ENCODE results near the gene FAM135A. TPM values are rescaled to one million over a fixed set of nuclear protein-coding genes. Genes with fewer than 3 reads are reported as not detected.

The FAM135A gene
- total and polyA plus RNA-seq, 9 of the 15 experiments (the other 6 are each of a cell fraction or from before 2014, with no cell fraction given) = 7.4 to 32.9 (median 19.2) TPM

DNA sequence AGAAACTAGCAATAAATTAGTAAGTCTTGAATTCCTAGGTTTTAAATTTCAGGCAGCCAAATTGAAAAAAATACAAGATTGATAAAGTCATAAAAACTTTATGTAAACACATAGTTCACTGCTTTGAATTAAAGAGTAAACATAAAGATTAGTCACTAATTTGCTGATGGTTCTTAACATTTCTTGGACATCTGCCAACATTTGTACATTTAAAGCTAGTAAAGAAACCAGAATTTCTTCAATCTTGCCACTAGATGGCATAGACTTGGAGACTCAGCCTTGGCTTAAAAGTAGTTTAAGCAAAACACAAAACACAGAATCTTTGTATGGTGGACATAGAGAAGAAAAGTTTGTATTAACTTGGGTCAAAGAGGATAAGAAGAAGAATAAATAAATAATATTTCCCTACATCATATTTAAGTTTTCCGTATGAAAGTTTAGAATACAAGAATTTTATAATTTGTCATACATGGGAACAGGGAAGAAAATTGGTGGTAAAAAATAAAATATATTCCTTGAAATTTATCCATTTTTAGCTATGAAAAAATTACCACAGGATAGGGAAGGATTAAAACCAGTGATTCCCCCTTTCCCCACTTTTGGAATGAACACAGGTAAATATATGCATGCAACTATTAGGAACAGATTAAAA is 41.7 kb upstream of the FAM135A start (continued):
- TF ChIP-seq, protein P1, sequence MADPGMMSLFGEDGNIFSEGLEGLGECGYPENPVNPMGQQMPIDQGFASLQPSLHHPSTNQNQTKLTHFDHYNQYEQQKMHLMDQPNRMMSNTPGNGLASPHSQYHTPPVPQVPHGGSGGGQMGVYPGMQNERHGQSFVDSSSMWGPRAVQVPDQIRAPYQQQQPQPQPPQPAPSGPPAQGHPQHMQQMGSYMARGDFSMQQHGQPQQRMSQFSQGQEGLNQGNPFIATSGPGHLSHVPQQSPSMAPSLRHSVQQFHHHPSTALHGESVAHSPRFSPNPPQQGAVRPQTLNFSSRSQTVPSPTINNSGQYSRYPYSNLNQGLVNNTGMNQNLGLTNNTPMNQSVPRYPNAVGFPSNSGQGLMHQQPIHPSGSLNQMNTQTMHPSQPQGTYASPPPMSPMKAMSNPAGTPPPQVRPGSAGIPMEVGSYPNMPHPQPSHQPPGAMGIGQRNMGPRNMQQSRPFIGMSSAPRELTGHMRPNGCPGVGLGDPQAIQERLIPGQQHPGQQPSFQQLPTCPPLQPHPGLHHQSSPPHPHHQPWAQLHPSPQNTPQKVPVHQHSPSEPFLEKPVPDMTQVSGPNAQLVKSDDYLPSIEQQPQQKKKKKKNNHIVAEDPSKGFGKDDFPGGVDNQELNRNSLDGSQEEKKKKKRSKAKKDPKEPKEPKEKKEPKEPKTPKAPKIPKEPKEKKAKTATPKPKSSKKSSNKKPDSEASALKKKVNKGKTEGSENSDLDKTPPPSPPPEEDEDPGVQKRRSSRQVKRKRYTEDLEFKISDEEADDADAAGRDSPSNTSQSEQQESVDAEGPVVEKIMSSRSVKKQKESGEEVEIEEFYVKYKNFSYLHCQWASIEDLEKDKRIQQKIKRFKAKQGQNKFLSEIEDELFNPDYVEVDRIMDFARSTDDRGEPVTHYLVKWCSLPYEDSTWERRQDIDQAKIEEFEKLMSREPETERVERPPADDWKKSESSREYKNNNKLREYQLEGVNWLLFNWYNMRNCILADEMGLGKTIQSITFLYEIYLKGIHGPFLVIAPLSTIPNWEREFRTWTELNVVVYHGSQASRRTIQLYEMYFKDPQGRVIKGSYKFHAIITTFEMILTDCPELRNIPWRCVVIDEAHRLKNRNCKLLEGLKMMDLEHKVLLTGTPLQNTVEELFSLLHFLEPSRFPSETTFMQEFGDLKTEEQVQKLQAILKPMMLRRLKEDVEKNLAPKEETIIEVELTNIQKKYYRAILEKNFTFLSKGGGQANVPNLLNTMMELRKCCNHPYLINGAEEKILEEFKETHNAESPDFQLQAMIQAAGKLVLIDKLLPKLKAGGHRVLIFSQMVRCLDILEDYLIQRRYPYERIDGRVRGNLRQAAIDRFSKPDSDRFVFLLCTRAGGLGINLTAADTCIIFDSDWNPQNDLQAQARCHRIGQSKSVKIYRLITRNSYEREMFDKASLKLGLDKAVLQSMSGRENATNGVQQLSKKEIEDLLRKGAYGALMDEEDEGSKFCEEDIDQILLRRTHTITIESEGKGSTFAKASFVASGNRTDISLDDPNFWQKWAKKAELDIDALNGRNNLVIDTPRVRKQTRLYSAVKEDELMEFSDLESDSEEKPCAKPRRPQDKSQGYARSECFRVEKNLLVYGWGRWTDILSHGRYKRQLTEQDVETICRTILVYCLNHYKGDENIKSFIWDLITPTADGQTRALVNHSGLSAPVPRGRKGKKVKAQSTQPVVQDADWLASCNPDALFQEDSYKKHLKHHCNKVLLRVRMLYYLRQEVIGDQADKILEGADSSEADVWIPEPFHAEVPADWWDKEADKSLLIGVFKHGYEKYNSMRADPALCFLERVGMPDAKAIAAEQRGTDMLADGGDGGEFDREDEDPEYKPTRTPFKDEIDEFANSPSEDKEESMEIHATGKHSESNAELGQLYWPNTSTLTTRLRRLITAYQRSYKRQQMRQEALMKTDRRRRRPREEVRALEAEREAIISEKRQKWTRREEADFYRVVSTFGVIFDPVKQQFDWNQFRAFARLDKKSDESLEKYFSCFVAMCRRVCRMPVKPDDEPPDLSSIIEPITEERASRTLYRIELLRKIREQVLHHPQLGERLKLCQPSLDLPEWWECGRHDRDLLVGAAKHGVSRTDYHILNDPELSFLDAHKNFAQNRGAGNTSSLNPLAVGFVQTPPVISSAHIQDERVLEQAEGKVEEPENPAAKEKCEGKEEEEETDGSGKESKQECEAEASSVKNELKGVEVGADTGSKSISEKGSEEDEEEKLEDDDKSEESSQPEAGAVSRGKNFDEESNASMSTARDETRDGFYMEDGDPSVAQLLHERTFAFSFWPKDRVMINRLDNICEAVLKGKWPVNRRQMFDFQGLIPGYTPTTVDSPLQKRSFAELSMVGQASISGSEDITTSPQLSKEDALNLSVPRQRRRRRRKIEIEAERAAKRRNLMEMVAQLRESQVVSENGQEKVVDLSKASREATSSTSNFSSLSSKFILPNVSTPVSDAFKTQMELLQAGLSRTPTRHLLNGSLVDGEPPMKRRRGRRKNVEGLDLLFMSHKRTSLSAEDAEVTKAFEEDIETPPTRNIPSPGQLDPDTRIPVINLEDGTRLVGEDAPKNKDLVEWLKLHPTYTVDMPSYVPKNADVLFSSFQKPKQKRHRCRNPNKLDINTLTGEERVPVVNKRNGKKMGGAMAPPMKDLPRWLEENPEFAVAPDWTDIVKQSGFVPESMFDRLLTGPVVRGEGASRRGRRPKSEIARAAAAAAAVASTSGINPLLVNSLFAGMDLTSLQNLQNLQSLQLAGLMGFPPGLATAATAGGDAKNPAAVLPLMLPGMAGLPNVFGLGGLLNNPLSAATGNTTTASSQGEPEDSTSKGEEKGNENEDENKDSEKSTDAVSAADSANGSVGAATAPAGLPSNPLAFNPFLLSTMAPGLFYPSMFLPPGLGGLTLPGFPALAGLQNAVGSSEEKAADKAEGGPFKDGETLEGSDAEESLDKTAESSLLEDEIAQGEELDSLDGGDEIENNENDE (IDR thresholded peaks at IDR 0.05; ENCODE audit: low read depth, low read length) = no peak
- peak; percentile 79 for TF ChIP-seq RAD21 (CRISPR knock-in tag; conservative IDR thresholded peaks at IDR 0.05 in 1 of 2, IDR thresholded peaks at IDR 0.05 in 1 of 2)
- TF ChIP-seq, protein P2, sequence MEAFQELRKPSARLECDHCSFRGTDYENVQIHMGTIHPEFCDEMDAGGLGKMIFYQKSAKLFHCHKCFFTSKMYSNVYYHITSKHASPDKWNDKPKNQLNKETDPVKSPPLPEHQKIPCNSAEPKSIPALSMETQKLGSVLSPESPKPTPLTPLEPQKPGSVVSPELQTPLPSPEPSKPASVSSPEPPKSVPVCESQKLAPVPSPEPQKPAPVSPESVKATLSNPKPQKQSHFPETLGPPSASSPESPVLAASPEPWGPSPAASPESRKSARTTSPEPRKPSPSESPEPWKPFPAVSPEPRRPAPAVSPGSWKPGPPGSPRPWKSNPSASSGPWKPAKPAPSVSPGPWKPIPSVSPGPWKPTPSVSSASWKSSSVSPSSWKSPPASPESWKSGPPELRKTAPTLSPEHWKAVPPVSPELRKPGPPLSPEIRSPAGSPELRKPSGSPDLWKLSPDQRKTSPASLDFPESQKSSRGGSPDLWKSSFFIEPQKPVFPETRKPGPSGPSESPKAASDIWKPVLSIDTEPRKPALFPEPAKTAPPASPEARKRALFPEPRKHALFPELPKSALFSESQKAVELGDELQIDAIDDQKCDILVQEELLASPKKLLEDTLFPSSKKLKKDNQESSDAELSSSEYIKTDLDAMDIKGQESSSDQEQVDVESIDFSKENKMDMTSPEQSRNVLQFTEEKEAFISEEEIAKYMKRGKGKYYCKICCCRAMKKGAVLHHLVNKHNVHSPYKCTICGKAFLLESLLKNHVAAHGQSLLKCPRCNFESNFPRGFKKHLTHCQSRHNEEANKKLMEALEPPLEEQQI (IDR thresholded peaks at IDR 0.05) = 0 out of 2 replicates have a peak, but pooled peaks have one; percentile 44
- TF ChIP-seq, protein P3, sequence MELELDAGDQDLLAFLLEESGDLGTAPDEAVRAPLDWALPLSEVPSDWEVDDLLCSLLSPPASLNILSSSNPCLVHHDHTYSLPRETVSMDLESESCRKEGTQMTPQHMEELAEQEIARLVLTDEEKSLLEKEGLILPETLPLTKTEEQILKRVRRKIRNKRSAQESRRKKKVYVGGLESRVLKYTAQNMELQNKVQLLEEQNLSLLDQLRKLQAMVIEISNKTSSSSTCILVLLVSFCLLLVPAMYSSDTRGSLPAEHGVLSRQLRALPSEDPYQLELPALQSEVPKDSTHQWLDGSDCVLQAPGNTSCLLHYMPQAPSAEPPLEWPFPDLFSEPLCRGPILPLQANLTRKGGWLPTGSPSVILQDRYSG (tag; conservative IDR thresholded peaks at IDR 0.05; ENCODE audit: low read depth) = no peak
- TF ChIP-seq, protein P4, sequence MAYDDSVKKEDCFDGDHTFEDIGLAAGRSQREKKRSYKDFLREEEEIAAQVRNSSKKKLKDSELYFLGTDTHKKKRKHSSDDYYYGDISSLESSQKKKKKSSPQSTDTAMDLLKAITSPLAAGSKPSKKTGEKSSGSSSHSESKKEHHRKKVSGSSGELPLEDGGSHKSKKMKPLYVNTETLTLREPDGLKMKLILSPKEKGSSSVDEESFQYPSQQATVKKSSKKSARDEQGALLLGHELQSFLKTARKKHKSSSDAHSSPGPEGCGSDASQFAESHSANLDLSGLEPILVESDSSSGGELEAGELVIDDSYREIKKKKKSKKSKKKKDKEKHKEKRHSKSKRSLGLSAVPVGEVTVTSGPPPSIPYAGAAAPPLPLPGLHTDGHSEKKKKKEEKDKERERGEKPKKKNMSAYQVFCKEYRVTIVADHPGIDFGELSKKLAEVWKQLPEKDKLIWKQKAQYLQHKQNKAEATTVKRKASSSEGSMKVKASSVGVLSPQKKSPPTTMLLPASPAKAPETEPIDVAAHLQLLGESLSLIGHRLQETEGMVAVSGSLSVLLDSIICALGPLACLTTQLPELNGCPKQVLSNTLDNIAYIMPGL (CRISPR knock-in tag; IDR thresholded peaks at IDR 0.05) = no peak
- TF ChIP-seq ZNF23 (CRISPR knock-in tag; IDR thresholded peaks at IDR 0.05) = no peak
- no peak for TF ChIP-seq KHSRP (IDR thresholded peaks at IDR 0.05)
- no peak for TF ChIP-seq HDAC8 (tag; IDR thresholded peaks at IDR 0.05)
- TF ChIP-seq ZFP30 (CRISPR knock-in tag; IDR thresholded peaks at IDR 0.05; ENCODE audit: borderline replicate concordance) = no peak
